ENCODE results near the gene DNAJB6. TPM values are rescaled to one million over a fixed set of nuclear protein-coding genes. Genes with fewer than 3 reads are reported as not detected.

The DNAJB6 gene
- total and polyA plus RNA-seq, 2 of the 4 experiments (the other 2 are of a cell fraction) = 93.4 to 165 TPM

DNA sequence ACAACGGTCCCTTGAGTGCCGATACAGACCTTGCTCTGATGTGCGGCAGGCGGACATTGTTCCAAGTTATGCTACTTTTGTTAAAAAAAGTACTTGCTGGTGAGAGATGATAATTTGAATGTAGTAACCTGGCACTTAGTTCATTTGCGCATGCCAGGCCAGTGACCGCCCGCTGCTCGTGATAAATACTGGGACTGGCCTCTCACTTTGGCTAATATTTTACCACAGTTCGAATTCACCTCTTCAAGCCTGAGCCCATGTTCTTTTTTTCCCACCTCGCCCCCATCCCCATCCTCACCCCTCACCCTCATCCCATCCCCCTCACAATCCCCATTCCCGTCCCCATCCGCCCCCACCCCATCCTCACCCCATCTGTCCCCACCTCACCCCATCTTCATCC lies 126.4 kb downstream of the DNAJB6 start:
- dilution Hi-C loops (cut with HindIII; ENCODE audit: low sequenced_read_pairs, unreplicated experiment) = no loop called here

More for the DNA sequence above, 126.4 kb downstream of the DNAJB6 start:
- no peak overlapping the region for H4K8ac ChIP-seq (ENCODE audit: low read depth in 2 of 2, low read length in 2 of 2)
- ChIA-PET CTCF (no interaction called here), POLR2A (ENCODE audit: unreplicated experiment) (no interaction called here)
- H2BK20ac ChIP-seq (ENCODE audit: low read depth, low read length) = no peak overlapping the region
- H3K27me3 ChIP-seq (ENCODE audit: control insufficient read depth, insufficient read depth, low read length) = peaks cover 20% of the 10 kb centered on the region
- no peaks in the 10 kb centered on the region for H4K20me1 ChIP-seq (ENCODE audit: insufficient read depth, low read length)
- H3K4me1 ChIP-seq (ENCODE audit: control insufficient read depth, insufficient read depth, low read length) = no peaks in the 10 kb centered on the region
- H3K79me1 ChIP-seq (ENCODE audit: low read depth in 1 of 2, low read length in 2 of 2) = no peaks in the 10 kb centered on the region
- DNase-seq = no peak
- no peak overlapping the region for H2BK15ac ChIP-seq (ENCODE audit: low read depth, low read length)
- no peak overlapping the region for H3K23ac ChIP-seq (ENCODE audit: low read depth, low read length)
- ATAC-seq (ENCODE audit: low read depth) = no peak
- 54% methylated on average over 9 of the region's 12 CpGs; no CpG with 5 or more reads in 1 of the 2 experiments for WGBS, 2 experiments (ENCODE audit: extremely low coverage in 2 of 2, insufficient read length in 1 of 2)
- intact Hi-C loops (cut with micrococcal nuclease) (no loop called here), in situ Hi-C loops (cut with MboI; ENCODE audit: low sequenced_read_pairs) (no loop called here)
- no peak overlapping the region for H4K5ac ChIP-seq (ENCODE audit: low read depth, low read length)
- H3K18ac ChIP-seq (ENCODE audit: low read depth, low read length) = no peak overlapping the region
- H3K9me1 ChIP-seq (ENCODE audit: insufficient read depth, low read length) = no peaks in the 10 kb centered on the region
- no peak overlapping the region for H2AK9ac ChIP-seq (replicated peaks; ENCODE audit: low read depth, low read length, poor library complexity)
- no peak overlapping the region for H3K4ac ChIP-seq (ENCODE audit: low read depth, low read length)
- no peak overlapping the region for H4K91ac ChIP-seq (ENCODE audit: insufficient read depth, low read depth, low read length)
- H3K27ac ChIP-seq (ENCODE audit: insufficient read depth, low read length) = no peak overlapping the region
- H3K9me3 ChIP-seq (ENCODE audit: control insufficient read depth, insufficient read depth, low read length) = no peaks in the 10 kb centered on the region
- BruUV-seq (replicated peaks) = no TSS peak
- no peak overlapping the region for H2BK5ac ChIP-seq (ENCODE audit: low read depth, low read length, poor library complexity, severe bottlenecking)
- TF ChIP-seq RFX5 (IDR thresholded peaks at IDR 0.05; ENCODE audit: low read depth, low read length) = no peak
- no peak for TF ChIP-seq MXI1 (IDR thresholded peaks at IDR 0.05; ENCODE audit: borderline replicate concordance, low read depth, low read length)
- TF ChIP-seq NFE2L2 (IDR thresholded peaks at IDR 0.05; ENCODE audit: low read depth, low read length) = no peak
- TF ChIP-seq, protein P1, sequence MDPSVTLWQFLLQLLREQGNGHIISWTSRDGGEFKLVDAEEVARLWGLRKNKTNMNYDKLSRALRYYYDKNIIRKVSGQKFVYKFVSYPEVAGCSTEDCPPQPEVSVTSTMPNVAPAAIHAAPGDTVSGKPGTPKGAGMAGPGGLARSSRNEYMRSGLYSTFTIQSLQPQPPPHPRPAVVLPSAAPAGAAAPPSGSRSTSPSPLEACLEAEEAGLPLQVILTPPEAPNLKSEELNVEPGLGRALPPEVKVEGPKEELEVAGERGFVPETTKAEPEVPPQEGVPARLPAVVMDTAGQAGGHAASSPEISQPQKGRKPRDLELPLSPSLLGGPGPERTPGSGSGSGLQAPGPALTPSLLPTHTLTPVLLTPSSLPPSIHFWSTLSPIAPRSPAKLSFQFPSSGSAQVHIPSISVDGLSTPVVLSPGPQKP (IDR thresholded peaks at IDR 0.05; ENCODE audit: borderline replicate concordance, low read depth, low read length) = no peak
- TF ChIP-seq FOS (IDR thresholded peaks at IDR 0.05; ENCODE audit: low read depth, low read length) = no peak
- TF ChIP-seq MAZ (IDR thresholded peaks at IDR 0.05; ENCODE audit: borderline replicate concordance, low read depth, low read length) = no peak
- no peak for TF ChIP-seq SMC3 (IDR thresholded peaks at IDR 0.05; ENCODE audit: low read depth, low read length)
- H3K14ac ChIP-seq (replicated peaks; ENCODE audit: low read depth, low read length) = no peak overlapping the region
- H2AFZ ChIP-seq (replicated peaks; ENCODE audit: low read length, poor library complexity) = no peak overlapping the region
- no peak overlapping the region for H2BK120ac ChIP-seq (ENCODE audit: low read depth, low read length)
- H3K4me2 ChIP-seq (ENCODE audit: low read depth, low read length) = no peak overlapping the region
- no peak overlapping the region for H3K56ac ChIP-seq (ENCODE audit: extremely low read depth, insufficient read depth, low read length)
- no peaks in the 10 kb centered on the region for H3K36me3 ChIP-seq (ENCODE audit: control insufficient read depth, insufficient read depth, low read length)
- no peak overlapping the region for H3K9ac ChIP-seq (ENCODE audit: low read depth, low read length)
- no peak overlapping the region for H3K4me3 ChIP-seq (ENCODE audit: insufficient read depth, low read depth, low read length)
- no peak overlapping the region for H2AK5ac ChIP-seq (ENCODE audit: low read depth, low read length)

Measured in IMR-90 (cell line).